C4-2B (cell line): ENCODE measurements around the gene POU6F2.

ENCODE experiments used
- ZFX ChIP-seq: fragments of 450-650 bp; IDR thresholded peaks from 2 replicates; pipeline ENCODE4 v1.6.1; 2017
- TF ChIP-seq, protein P1 (sequence below): fragments of 450-650 bp; conservative IDR thresholded peaks from 2 replicates; pipeline ENCODE4 v1.5.1; 2017; ENCODE audit warnings: mild to moderate bottlenecking

- TF ChIP-seq, protein P1, sequence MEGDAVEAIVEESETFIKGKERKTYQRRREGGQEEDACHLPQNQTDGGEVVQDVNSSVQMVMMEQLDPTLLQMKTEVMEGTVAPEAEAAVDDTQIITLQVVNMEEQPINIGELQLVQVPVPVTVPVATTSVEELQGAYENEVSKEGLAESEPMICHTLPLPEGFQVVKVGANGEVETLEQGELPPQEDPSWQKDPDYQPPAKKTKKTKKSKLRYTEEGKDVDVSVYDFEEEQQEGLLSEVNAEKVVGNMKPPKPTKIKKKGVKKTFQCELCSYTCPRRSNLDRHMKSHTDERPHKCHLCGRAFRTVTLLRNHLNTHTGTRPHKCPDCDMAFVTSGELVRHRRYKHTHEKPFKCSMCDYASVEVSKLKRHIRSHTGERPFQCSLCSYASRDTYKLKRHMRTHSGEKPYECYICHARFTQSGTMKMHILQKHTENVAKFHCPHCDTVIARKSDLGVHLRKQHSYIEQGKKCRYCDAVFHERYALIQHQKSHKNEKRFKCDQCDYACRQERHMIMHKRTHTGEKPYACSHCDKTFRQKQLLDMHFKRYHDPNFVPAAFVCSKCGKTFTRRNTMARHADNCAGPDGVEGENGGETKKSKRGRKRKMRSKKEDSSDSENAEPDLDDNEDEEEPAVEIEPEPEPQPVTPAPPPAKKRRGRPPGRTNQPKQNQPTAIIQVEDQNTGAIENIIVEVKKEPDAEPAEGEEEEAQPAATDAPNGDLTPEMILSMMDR = no peak
- no peak for TF ChIP-seq ZFX
These were observed 397.6 kb downstream of the POU6F2 start for GRCh38 chr7:39375047-39375873.
